ENCODE results near the gene PELI2. TPM values are rescaled to one million over a fixed set of nuclear protein-coding genes. Genes with fewer than 3 reads are reported as not detected.

The PELI2 gene
- total RNA-seq, 1 donor, result 14.1 TPM

GRCh38 chr14:56309198-56309597 is 191.0 kb downstream of the PELI2 start:
- TF ChIP-seq CTCF (IDR thresholded peaks at IDR 0.05; ENCODE audit: extremely low read depth, low read depth, low read length), result no peak
- Histone ChIP-seq H2AFZ (ENCODE audit: low read length) (no peak overlapping the region), H3K4me3 (ENCODE audit: insufficient read depth, low read length) (no peak overlapping the region), H3K9me3 (ENCODE audit: low read depth, low read length) (no peaks in the 10 kb centered on the region), H3K4me1 (ENCODE audit: insufficient read depth, low read length) (peaks cover 7% of the 10 kb centered on the region), H3K36me3 (ENCODE audit: insufficient read depth, low read length) (no peaks in the 10 kb centered on the region), H3K4me2 (ENCODE audit: insufficient read depth, low read length) (no peak overlapping the region), H3K27ac (ENCODE audit: low read depth, low read length) (no peak overlapping the region), H4K20me1 (ENCODE audit: insufficient read depth, low read length) (no peaks in the 10 kb centered on the region), H3K79me2 (ENCODE audit: insufficient read depth, low read length) (no peaks in the 10 kb centered on the region), H3K27me3 (ENCODE audit: insufficient read depth, low read length) (no peaks in the 10 kb centered on the region)
- no peak for DNase-seq (ENCODE audit: insufficient read length, low spot score, missing footprints)

GRCh38 chr14:56310643-56311042 is 192.4 kb downstream of the PELI2 start:
- Histone ChIP-seq H3K36me3 (ENCODE audit: insufficient read depth, low read length) (no peaks in the 10 kb centered on the region), H3K79me2 (ENCODE audit: insufficient read depth, low read length) (no peaks in the 10 kb centered on the region), H3K4me1 (ENCODE audit: insufficient read depth, low read length) (peaks cover 7% of the 10 kb centered on the region), H3K4me3 (ENCODE audit: insufficient read depth, low read length) (no peak overlapping the region), H3K9me3 (ENCODE audit: low read depth, low read length) (no peaks in the 10 kb centered on the region), H3K4me2 (ENCODE audit: insufficient read depth, low read length) (peak overlapping the region; percentile 50), H3K27ac (ENCODE audit: low read depth, low read length) (no peak overlapping the region), H4K20me1 (ENCODE audit: insufficient read depth, low read length) (no peaks in the 10 kb centered on the region), H3K27me3 (ENCODE audit: insufficient read depth, low read length) (no peaks in the 10 kb centered on the region), H2AFZ (ENCODE audit: low read length) (no peak overlapping the region)
- TF ChIP-seq CTCF (IDR thresholded peaks at IDR 0.05; ENCODE audit: extremely low read depth, low read depth, low read length), result no peak
- DNase-seq (ENCODE audit: insufficient read length, low spot score, missing footprints), result no peak

- Histone ChIP-seq H2AFZ (ENCODE audit: low read length) (no peak overlapping the region), H3K79me2 (ENCODE audit: insufficient read depth, low read length) (no peaks in the 10 kb centered on the region), H3K9me3 (ENCODE audit: low read depth, low read length) (no peaks in the 10 kb centered on the region), H3K27ac (ENCODE audit: low read depth, low read length) (no peak overlapping the region), H3K4me1 (ENCODE audit: insufficient read depth, low read length) (peaks cover 7% of the 10 kb centered on the region), H3K4me3 (ENCODE audit: insufficient read depth, low read length) (no peak overlapping the region), H3K4me2 (ENCODE audit: insufficient read depth, low read length) (no peak overlapping the region), H3K36me3 (ENCODE audit: insufficient read depth, low read length) (no peaks in the 10 kb centered on the region), H3K27me3 (ENCODE audit: insufficient read depth, low read length) (no peaks in the 10 kb centered on the region), H4K20me1 (ENCODE audit: insufficient read depth, low read length) (no peaks in the 10 kb centered on the region)
- TF ChIP-seq CTCF (IDR thresholded peaks at IDR 0.05; ENCODE audit: extremely low read depth, low read depth, low read length), result no peak
- DNase-seq (ENCODE audit: insufficient read length, low spot score, missing footprints), result no peak
Observed at GRCh38 chr14:56313789-56314188, 195.6 kb downstream of the PELI2 start.

GRCh38 chr14:56318393-56319115 is 200.3 kb downstream of the PELI2 start:
- Histone ChIP-seq H3K9me3 (ENCODE audit: low read depth, low read length) (no peaks in the 10 kb centered on the region), H3K36me3 (ENCODE audit: insufficient read depth, low read length) (no peaks in the 10 kb centered on the region), H3K4me3 (ENCODE audit: insufficient read depth, low read length) (no peak overlapping the region), H3K27me3 (ENCODE audit: insufficient read depth, low read length) (no peaks in the 10 kb centered on the region), H2AFZ (ENCODE audit: low read length) (no peak overlapping the region), H3K4me1 (ENCODE audit: insufficient read depth, low read length) (no peaks in the 10 kb centered on the region), H3K79me2 (ENCODE audit: insufficient read depth, low read length) (no peaks in the 10 kb centered on the region), H3K4me2 (ENCODE audit: insufficient read depth, low read length) (no peak overlapping the region), H4K20me1 (ENCODE audit: insufficient read depth, low read length) (no peaks in the 10 kb centered on the region), H3K27ac (ENCODE audit: low read depth, low read length) (no peak overlapping the region)
- no peak for TF ChIP-seq CTCF (IDR thresholded peaks at IDR 0.05; ENCODE audit: extremely low read depth, low read depth, low read length)
- DNase-seq (ENCODE audit: insufficient read length, low spot score, missing footprints), result no peak

Data from osteoblast (primary cell).